K562 (cell line): Measurements from ENCODE around the gene TAF12. TPM values are rescaled to one million over a fixed set of nuclear protein-coding genes. Genes with fewer than 3 reads are reported as not detected.
A peak's percentile ranks its signal among the peaks of the same experiment; 100 is the strongest.

ENCODE experiments used
- FOS ChIP-seq: IDR thresholded peaks from 3 replicates; pipeline ENCODE4 v1.6.1; 2011; ENCODE audit not compliant: insufficient read length; ENCODE audit errors: extremely low read depth
- GTF2A2 ChIP-seq: IDR thresholded peaks from 2 replicates; pipeline ENCODE4 v1.6.1; 2016; ENCODE audit warnings: mild to moderate bottlenecking, missing genetic modification characterization, missing compliant biosample characterization
- MTF1 ChIP-seq: fragments of 250-450 bp; sonication (Bioruptor Pico); IDR thresholded peaks from 2 replicates; pipeline ENCODE4 v1.9.0; 2021; ENCODE audit warnings: moderate library complexity, mild to moderate bottlenecking, inconsistent platforms, borderline replicate concordance
- NFIC ChIP-seq: fragments of 450-650 bp; IDR thresholded peaks from 2 replicates; pipeline ENCODE4 v1.6.1; 2017; ENCODE audit warnings: mild to moderate bottlenecking, inconsistent platforms
- NR2F6 ChIP-seq: fragments of 450-650 bp; formaldehyde crosslinking; IDR thresholded peaks from 2 replicates; pipeline ENCODE4 v1.4.0; 2020; ENCODE audit warnings: mild to moderate bottlenecking
- OTX1 ChIP-seq: fragments of 450-650 bp; formaldehyde crosslinking; IDR thresholded peaks from 2 replicates; pipeline ENCODE4 v1.4.0; 2022; ENCODE audit warnings: mild to moderate bottlenecking
- RAD51 ChIP-seq: fragments of 450-650 bp; IDR thresholded peaks from 2 replicates; pipeline ENCODE4 v1.7.1; 2016; ENCODE audit warnings: low read depth, mild to moderate bottlenecking, borderline replicate concordance
- ZBTB7A ChIP-seq: IDR thresholded peaks from 2 replicates; pipeline ENCODE4 v1.6.1; 2011; ENCODE audit warnings: low read depth, mild to moderate bottlenecking, low read length, moderate library complexity, borderline replicate concordance; ENCODE audit not compliant: control insufficient read depth
- ZNF165 ChIP-seq: fragments of 250-450 bp; sonication (Bioruptor Pico); IDR thresholded peaks from 2 replicates; pipeline ENCODE4 v1.4.0; 2020; ENCODE audit warnings: borderline replicate concordance
- ZNF324 ChIP-seq: fragments of 250-450 bp; sonication (Bioruptor Pico); IDR thresholded peaks from 2 replicates; pipeline ENCODE4 v1.4.0; 2020; ENCODE audit warnings: mild to moderate bottlenecking
- ZNF384 ChIP-seq: IDR thresholded peaks from 2 replicates; pipeline ENCODE4 v1.6.1; 2012; ENCODE audit warnings: low read depth, low read length, improper control_type of control experiment
- polyA plus RNA-seq, 8 experiments: library from polyadenylated mRNA; depleted of rRNA in 4 of 8; stranded (reverse) in 5 of 8; unstranded in 3 of 8; fragments of >200 nt; fragmentation: Nextera tagmentation in 2 of 8; fragmentation: Illumina TruSeq in 1 of 8; extraction: Ambion mirVana in 2 of 8; extraction: Trizol in 1 of 8; gene quantifications; 2 replicates each; pipeline versions ENCODE4 v1.2.1 to v1.2.3, GENCODE V29; 2011 to 2014; ENCODE audit warnings: inconsistent platforms in 1 of 8, missing spikeins in 1 of 8
- total RNA-seq, 7 experiments: library from RNA; depleted of rRNA in 6 of 7; stranded (reverse); fragments of >200 nt in 6 of 7; fragmentation: Illumina TruSeq in 2 of 7; extraction: Trizol in 2 of 7; gene quantifications; 2 replicates each; pipeline versions ENCODE4 v1.2.1 to v1.2.3, GENCODE V29; 2011 to 2021; ENCODE audit warnings: low replicate concordance in 1 of 7
- TF ChIP-seq, protein P1 (sequence below), 2 experiments: fragments of 450-650 bp in 1 of 2; sonication (generic) in 1 of 2; formaldehyde crosslinking in 1 of 2; IDR thresholded peaks; 2 replicates each; pipeline versions ENCODE4 v1.7.1 to v1.9.0; 2016 to 2022; ENCODE audit warnings: inconsistent platforms in 1 of 2, mild to moderate bottlenecking in 1 of 2, missing genetic modification reagents in 1 of 2
- TF ChIP-seq, protein P2 (sequence below): fragments of 250-450 bp; sonication (Bioruptor Pico); IDR thresholded peaks from 2 replicates; pipeline ENCODE4 v1.5.0; 2020; ENCODE audit warnings: mild to moderate bottlenecking, borderline replicate concordance
- TF ChIP-seq, protein P3 (sequence below): fragments of 450-650 bp; formaldehyde crosslinking; IDR thresholded peaks from 2 replicates; pipeline ENCODE4 v1.4.0; 2022; ENCODE audit warnings: missing genetic modification characterization

Gene TAF12
- total and polyA plus RNA-seq, 9 of the 15 experiments (the other 6 are each of a cell fraction or from before 2014, with no cell fraction given) = 31.6 to 89.0 (median 50.5) TPM

DNA sequence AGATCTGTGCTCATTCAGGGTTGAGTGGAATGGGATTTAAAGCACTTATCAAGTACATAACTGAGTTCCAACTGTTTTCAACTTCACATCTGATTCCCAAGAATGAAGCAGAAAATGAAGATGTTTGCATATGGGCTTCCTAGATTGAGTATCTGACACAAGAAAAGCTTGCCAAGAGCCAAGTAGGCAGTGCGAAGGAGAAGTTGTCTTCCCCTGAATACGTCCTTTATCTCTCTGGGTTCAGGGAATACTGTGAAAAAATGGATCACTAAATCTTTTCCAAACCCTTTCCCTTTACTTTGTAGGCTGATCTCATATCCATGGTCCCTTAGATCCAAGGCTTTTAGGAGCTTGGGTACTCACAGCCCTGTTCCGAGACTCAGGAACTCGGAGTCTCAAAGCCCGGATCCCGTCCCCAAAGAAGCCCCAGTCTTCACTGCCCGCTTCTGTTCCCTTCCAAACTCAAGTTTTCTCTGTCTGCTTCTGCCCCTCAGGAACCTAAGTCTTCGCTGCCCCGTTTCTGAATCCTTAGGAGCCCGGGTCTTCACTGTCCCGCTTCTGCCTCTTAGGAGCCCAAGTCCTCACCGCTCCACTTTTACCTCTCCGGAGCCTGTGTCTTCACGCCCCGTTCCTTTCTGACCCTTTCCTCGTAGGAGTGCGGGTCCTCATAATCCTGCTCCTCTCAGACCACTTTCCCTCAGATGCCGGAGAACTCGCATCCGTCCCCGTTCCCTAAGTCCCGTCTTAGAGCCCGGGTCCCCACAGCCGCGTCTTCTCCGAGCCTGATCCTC lies 616 bp downstream of the TAF12 start (continued):
- TF ChIP-seq, protein P1, sequence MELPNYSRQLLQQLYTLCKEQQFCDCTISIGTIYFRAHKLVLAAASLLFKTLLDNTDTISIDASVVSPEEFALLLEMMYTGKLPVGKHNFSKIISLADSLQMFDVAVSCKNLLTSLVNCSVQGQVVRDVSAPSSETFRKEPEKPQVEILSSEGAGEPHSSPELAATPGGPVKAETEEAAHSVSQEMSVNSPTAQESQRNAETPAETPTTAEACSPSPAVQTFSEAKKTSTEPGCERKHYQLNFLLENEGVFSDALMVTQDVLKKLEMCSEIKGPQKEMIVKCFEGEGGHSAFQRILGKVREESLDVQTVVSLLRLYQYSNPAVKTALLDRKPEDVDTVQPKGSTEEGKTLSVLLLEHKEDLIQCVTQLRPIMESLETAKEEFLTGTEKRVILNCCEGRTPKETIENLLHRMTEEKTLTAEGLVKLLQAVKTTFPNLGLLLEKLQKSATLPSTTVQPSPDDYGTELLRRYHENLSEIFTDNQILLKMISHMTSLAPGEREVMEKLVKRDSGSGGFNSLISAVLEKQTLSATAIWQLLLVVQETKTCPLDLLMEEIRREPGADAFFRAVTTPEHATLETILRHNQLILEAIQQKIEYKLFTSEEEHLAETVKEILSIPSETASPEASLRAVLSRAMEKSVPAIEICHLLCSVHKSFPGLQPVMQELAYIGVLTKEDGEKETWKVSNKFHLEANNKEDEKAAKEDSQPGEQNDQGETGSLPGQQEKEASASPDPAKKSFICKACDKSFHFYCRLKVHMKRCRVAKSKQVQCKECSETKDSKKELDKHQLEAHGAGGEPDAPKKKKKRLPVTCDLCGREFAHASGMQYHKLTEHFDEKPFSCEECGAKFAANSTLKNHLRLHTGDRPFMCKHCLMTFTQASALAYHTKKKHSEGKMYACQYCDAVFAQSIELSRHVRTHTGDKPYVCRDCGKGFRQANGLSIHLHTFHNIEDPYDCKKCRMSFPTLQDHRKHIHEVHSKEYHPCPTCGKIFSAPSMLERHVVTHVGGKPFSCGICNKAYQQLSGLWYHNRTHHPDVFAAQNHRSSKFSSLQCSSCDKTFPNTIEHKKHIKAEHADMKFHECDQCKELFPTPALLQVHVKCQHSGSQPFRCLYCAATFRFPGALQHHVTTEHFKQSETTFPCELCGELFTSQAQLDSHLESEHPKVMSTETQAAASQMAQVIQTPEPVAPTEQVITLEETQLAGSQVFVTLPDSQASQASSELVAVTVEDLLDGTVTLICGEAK (IDR thresholded peaks at IDR 0.05) = no peak
- TF ChIP-seq, protein P1 (CRISPR knock-in tag; IDR thresholded peaks at IDR 0.05) = peak; percentile 61; the same call in 1 of the 2 replicates
- TF ChIP-seq MTF1 (CRISPR knock-in tag) = no peak
- TF ChIP-seq ZNF384 = no peak
- TF ChIP-seq NFIC = peak; percentile 4; the same call in 1 of the 2 replicates
- TF ChIP-seq NR2F6 (CRISPR knock-in tag) = peak; percentile 54; the same call in 1 of the 2 replicates
- TF ChIP-seq FOS = no peak
- no peak for TF ChIP-seq RAD51
- TF ChIP-seq ZBTB7A = peak; percentile 36; the same call in 1 of the 2 replicates
- TF ChIP-seq ZNF324 = no peak
- TF ChIP-seq ZNF165 (CRISPR knock-in tag) = peak; percentile 51; the same call in 1 of the 2 replicates
- TF ChIP-seq GTF2A2 (tag) = 0 out of 2 replicates have a peak, but pooled peaks have one; percentile 13
- TF ChIP-seq OTX1 (CRISPR knock-in tag) = no peak; the same call in 1 of the 2 replicates
- TF ChIP-seq, protein P2, sequence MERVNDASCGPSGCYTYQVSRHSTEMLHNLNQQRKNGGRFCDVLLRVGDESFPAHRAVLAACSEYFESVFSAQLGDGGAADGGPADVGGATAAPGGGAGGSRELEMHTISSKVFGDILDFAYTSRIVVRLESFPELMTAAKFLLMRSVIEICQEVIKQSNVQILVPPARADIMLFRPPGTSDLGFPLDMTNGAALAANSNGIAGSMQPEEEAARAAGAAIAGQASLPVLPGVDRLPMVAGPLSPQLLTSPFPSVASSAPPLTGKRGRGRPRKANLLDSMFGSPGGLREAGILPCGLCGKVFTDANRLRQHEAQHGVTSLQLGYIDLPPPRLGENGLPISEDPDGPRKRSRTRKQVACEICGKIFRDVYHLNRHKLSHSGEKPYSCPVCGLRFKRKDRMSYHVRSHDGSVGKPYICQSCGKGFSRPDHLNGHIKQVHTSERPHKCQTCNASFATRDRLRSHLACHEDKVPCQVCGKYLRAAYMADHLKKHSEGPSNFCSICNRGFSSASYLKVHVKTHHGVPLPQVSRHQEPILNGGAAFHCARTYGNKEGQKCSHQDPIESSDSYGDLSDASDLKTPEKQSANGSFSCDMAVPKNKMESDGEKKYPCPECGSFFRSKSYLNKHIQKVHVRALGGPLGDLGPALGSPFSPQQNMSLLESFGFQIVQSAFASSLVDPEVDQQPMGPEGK (CRISPR knock-in tag) = no peak
- TF ChIP-seq, protein P3, sequence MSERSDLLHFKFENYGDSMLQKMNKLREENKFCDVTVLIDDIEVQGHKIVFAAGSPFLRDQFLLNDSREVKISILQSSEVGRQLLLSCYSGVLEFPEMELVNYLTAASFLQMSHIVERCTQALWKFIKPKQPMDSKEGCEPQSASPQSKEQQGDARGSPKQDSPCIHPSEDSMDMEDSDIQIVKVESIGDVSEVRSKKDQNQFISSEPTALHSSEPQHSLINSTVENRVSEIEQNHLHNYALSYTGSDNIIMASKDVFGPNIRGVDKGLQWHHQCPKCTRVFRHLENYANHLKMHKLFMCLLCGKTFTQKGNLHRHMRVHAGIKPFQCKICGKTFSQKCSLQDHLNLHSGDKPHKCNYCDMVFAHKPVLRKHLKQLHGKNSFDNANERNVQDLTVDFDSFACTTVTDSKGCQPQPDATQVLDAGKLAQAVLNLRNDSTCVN (CRISPR knock-in tag) = peak; percentile 27; the same call in 1 of the 2 replicates
